ENCODE data around the gene DPT.

DPT gene

DNA sequence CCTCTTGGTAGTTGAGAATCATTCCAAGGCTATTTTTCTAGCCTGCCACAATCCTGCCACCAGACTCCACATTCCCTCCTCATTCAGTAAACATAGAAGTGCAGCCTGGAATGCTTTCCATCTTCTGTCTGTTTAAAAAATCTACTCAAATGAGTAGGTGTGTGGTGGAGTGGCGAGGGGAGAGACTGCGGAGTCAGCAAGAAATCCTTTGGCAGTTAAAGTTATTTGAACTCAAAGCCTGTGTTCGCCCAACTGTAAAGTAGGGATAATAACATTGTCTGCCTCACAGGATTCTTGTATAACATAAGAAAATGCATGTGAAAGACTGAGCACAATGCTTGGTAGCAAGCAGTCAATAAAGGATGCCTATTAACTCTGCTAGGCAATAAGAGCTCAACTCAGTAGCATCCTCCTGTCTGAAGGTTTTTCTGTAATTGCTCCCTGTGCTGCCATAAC lies 22.2 kb upstream of the DPT start:
- Histone ChIP-seq H3K27ac (no peak overlapping the region), H3K36me3 (no peaks in the 10 kb centered on the region), H3K27me3 (no peaks in the 10 kb centered on the region), H3K9me3 (no peaks in the 10 kb centered on the region), H3K4me3 (ENCODE audit: low read depth in 1 of 2, low read length in 1 of 2) (no peak overlapping the region), H3K4me1 (ENCODE audit: control insufficient read depth in 1 of 2, insufficient read depth in 1 of 2, low read depth in 1 of 2, low read length in 1 of 2) (no peaks in the 10 kb centered on the region)
- TF ChIP-seq, protein P1, sequence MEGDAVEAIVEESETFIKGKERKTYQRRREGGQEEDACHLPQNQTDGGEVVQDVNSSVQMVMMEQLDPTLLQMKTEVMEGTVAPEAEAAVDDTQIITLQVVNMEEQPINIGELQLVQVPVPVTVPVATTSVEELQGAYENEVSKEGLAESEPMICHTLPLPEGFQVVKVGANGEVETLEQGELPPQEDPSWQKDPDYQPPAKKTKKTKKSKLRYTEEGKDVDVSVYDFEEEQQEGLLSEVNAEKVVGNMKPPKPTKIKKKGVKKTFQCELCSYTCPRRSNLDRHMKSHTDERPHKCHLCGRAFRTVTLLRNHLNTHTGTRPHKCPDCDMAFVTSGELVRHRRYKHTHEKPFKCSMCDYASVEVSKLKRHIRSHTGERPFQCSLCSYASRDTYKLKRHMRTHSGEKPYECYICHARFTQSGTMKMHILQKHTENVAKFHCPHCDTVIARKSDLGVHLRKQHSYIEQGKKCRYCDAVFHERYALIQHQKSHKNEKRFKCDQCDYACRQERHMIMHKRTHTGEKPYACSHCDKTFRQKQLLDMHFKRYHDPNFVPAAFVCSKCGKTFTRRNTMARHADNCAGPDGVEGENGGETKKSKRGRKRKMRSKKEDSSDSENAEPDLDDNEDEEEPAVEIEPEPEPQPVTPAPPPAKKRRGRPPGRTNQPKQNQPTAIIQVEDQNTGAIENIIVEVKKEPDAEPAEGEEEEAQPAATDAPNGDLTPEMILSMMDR (IDR thresholded peaks at IDR 0.05) = no peak

DNA sequence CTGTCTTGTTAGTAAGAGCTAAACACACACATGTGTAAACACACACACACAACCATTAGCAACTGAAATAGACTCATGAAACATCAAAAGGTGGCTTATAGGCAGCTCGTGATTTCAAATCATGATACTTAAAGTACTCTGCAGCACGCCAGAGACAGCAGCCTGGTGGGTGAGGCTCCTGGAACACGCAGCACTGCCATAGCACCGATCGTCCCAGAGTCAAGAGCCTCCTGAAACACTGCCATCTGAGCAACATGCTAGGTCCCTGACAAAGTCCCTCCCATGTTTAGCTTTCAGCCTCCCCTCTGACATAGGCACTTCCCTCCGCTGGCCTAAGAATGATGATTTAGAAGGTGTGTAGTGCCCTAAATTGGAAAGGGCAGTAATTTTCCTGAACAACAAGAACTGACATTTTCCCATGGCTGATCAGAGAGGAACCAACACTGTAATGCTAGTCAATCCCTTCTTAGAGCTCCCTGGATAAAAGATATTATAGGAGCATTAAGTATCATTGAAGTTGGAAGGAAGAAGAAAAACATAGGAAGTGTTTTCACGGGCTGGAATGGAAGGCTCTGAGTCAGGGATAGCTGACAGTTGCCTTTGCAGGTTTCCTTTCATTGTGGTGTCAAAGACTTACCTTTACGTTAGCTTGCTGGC lies 14.1 kb upstream of the DPT start:
- no peaks in the 10 kb centered on the region for H3K27me3 ChIP-seq
- H3K27ac ChIP-seq = no peak overlapping the region
- no peaks in the 10 kb centered on the region for H3K36me3 ChIP-seq
- H3K4me3 ChIP-seq (ENCODE audit: low read depth in 1 of 2, low read length in 1 of 2) = no peak overlapping the region
- TF ChIP-seq, protein P1 (IDR thresholded peaks at IDR 0.05) = no peak
- H3K4me1 ChIP-seq (ENCODE audit: control insufficient read depth in 1 of 2, insufficient read depth in 1 of 2, low read depth in 1 of 2, low read length in 1 of 2) = no peaks in the 10 kb centered on the region
- H3K9me3 ChIP-seq = no peaks in the 10 kb centered on the region

DNA sequence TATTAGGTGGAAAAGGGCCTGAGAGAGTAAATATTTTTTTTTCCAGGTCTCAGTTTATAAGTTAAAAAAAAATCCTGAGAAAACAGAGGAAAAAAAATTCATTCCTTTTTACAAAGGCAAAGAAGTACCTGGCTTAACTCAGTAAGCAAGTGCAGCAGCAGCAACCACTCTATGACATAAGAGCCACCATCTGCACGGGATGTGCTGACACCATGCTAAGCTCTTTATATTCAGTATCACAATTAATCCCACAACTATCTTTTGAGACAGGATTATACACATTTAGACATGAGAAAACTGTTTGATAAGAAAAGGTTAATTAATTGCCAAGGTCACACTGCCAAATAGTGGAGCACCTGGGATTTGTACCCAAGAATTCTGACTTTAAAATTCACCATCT lies 13.4 kb upstream of the DPT start:
- no peak overlapping the region for H3K4me3 ChIP-seq (ENCODE audit: low read depth in 1 of 2, low read length in 1 of 2)
- no peaks in the 10 kb centered on the region for H3K36me3 ChIP-seq
- TF ChIP-seq, protein P1 (IDR thresholded peaks at IDR 0.05) = no peak
- no peaks in the 10 kb centered on the region for H3K27me3 ChIP-seq
- H3K27ac ChIP-seq = no peak overlapping the region
- H3K4me1 ChIP-seq (ENCODE audit: control insufficient read depth in 1 of 2, insufficient read depth in 1 of 2, low read depth in 1 of 2, low read length in 1 of 2) = no peaks in the 10 kb centered on the region
- H3K9me3 ChIP-seq = no peaks in the 10 kb centered on the region

DNA sequence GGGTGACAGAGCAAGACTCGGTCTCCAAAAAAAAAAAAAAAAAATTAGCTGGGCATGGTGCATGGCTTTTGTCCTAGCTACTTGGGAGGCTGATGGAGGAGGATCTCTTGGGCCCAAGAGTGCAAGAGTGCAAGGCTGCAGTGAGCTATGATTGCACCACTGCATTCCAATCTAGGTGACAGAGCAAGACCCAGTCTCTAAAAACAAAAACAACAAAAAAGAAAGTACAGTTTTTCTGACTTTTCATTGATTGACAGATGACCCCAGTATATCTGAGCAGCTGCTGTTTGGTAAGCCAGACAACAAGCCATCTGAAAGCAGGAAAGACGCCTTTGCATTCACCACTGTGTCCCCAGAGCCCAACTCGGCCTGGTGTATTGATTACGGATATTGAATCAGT lies 10.9 kb upstream of the DPT start:
- Histone ChIP-seq H3K36me3 (no peaks in the 10 kb centered on the region), H3K9me3 (no peaks in the 10 kb centered on the region), H3K27me3 (no peaks in the 10 kb centered on the region), H3K4me3 (ENCODE audit: low read depth in 1 of 2, low read length in 1 of 2) (no peak overlapping the region), H3K27ac (no peak overlapping the region), H3K4me1 (ENCODE audit: control insufficient read depth in 1 of 2, insufficient read depth in 1 of 2, low read depth in 1 of 2, low read length in 1 of 2) (no peaks in the 10 kb centered on the region)
- TF ChIP-seq, protein P1 (IDR thresholded peaks at IDR 0.05) = no peak

DNA sequence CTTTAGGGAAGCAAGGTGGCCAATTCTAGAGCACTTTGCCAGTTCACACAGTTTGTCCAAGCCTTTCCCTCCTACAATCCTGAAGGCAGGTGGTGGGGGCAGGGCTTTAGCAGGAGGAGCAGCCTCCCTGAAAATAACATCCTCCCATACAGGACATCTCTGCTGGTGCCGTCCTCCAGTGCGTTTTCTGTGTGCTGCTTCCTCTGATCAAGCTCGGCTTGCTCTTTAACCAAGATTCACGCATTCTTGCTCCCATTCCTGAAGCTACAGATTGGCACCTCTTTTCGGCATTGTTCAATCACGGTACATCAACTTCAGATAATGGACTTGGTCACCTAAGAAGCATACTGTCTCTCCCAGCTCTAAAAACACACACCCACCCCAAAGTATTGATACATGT lies 7.5 kb upstream of the DPT start:
- no peak overlapping the region for H3K4me3 ChIP-seq (ENCODE audit: low read depth in 1 of 2, low read length in 1 of 2)
- H3K27me3 ChIP-seq = no peaks in the 10 kb centered on the region
- no peaks in the 10 kb centered on the region for H3K9me3 ChIP-seq
- TF ChIP-seq, protein P1 (IDR thresholded peaks at IDR 0.05) = no peak
- H3K27ac ChIP-seq = no peak overlapping the region
- H3K4me1 ChIP-seq (ENCODE audit: control insufficient read depth in 1 of 2, insufficient read depth in 1 of 2, low read depth in 1 of 2, low read length in 1 of 2) = no peaks in the 10 kb centered on the region
- no peaks in the 10 kb centered on the region for H3K36me3 ChIP-seq

Measured in neutrophil (primary cell).